Measurements from ENCODE around the gene WWOX. TPM values are rescaled to one million over a fixed set of nuclear protein-coding genes. Genes with fewer than 3 reads are reported as not detected.

WWOX gene
- total RNA-seq, 5 donors from 2014 or later (not counting 1 experiment from before 2014, with no cell fraction given): 21.2 to 26.0 (median 22.6) TPM

- H3K27ac ChIP-seq (ENCODE audit: low read length): peak overlapping the region; percentile 10
- H3K9me3 ChIP-seq: no peaks in the 10 kb centered on the region
- H3K4me3 Mint-ChIP-seq: no peak overlapping the region
- H3K27me3 Mint-ChIP-seq: no peaks in the 10 kb centered on the region
- H3K36me3 ChIP-seq (ENCODE audit: control insufficient read depth in 2 of 2, extremely low read depth in 1 of 2, insufficient read depth in 1 of 2, low read length in 1 of 2): no peaks in the 10 kb centered on the region
- peaks cover 0 to 4% (median 0%) of the 10 kb centered on the region in 3 donors for H3K9me3 Mint-ChIP-seq
- no peak overlapping the region for H3K4me3 ChIP-seq (ENCODE audit: control insufficient read depth in 1 of 2, extremely low read depth in 1 of 2, low read length in 1 of 2)
- H3K4me1 ChIP-seq (ENCODE audit: control insufficient read depth in 1 of 2, extremely low read depth in 1 of 2, insufficient read depth in 2 of 2, low read length in 2 of 2): peaks cover 10 to 42% of the 10 kb centered on the region in 2 experiments
- ChIA-PET CTCF (no interaction called here), POLR2A (no interaction called here)
- DNase-seq (no peak), ATAC-seq (replicated peaks in 1 of 4) (no peak)
- no peaks in the 10 kb centered on the region for H3K27me3 ChIP-seq (replicated peaks in 1 of 2; ENCODE audit: control insufficient read depth in 2 of 2, extremely low read depth in 1 of 2, insufficient read depth in 2 of 2, low read length in 1 of 2)
- H3K36me3 Mint-ChIP-seq: no peaks in the 10 kb centered on the region
- peaks cover 31 to 55% (median 49%) of the 10 kb centered on the region in 3 donors for H3K4me1 Mint-ChIP-seq
- 57% methylated on average over 1 of the region's 3 CpGs for WGBS (ENCODE audit: insufficient coverage)
- H3K27ac Mint-ChIP-seq: peak overlapping the region; percentile 53 to 65
Observed at GRCh38 chr16:78744796-78745107, 645.3 kb downstream of the WWOX start.

GRCh38 chr16:78745108-78746019 is 645.9 kb downstream of the WWOX start:
- no peaks in the 10 kb centered on the region for H3K27me3 Mint-ChIP-seq
- ATAC-seq (replicated peaks in 1 of 4) (no peak), DNase-seq (no peak)
- ChIA-PET CTCF (no interaction called here), POLR2A (no interaction called here)
- peak overlapping the region; percentile 10 for H3K27ac ChIP-seq (ENCODE audit: low read length)
- H3K9me3 ChIP-seq: no peaks in the 10 kb centered on the region
- no peaks in the 10 kb centered on the region for H3K27me3 ChIP-seq (replicated peaks in 1 of 2; ENCODE audit: control insufficient read depth in 2 of 2, extremely low read depth in 1 of 2, insufficient read depth in 2 of 2, low read length in 1 of 2)
- H3K4me3 ChIP-seq (ENCODE audit: control insufficient read depth in 1 of 2, extremely low read depth in 1 of 2, low read length in 1 of 2): no peak overlapping the region
- H3K36me3 Mint-ChIP-seq: no peaks in the 10 kb centered on the region
- peaks cover 35 to 59% (median 55%) of the 10 kb centered on the region in 3 donors for H3K4me1 Mint-ChIP-seq
- peaks cover 15 to 47% of the 10 kb centered on the region in 2 experiments for H3K4me1 ChIP-seq (ENCODE audit: control insufficient read depth in 1 of 2, extremely low read depth in 1 of 2, insufficient read depth in 2 of 2, low read length in 2 of 2)
- WGBS (ENCODE audit: insufficient coverage): 80% methylated on average over 2 of the region's 7 CpGs
- H3K27ac Mint-ChIP-seq: peak overlapping the region; percentile 53 to 65
- H3K9me3 Mint-ChIP-seq: peaks cover 0 to 4% (median 0%) of the 10 kb centered on the region in 3 donors
- no peaks in the 10 kb centered on the region for H3K36me3 ChIP-seq (ENCODE audit: control insufficient read depth in 2 of 2, extremely low read depth in 1 of 2, insufficient read depth in 1 of 2, low read length in 1 of 2)
- H3K4me3 Mint-ChIP-seq: no peak overlapping the region

GRCh38 chr16:78746718-78747117 is 647.3 kb downstream of the WWOX start:
- CTCF ChIA-PET: interaction anchor here in 1 of 2 donors (0.5 kb wide), 1 partner anchor 42 kb away, joined by 3 read pairs; no protein-coding TSS in a partner anchor
- H3K4me1 Mint-ChIP-seq: peaks cover 34 to 64% (median 55%) of the 10 kb centered on the region in 3 donors
- Histone ChIP-seq H3K9me3 (no peaks in the 10 kb centered on the region), H3K27me3 (replicated peaks in 1 of 2; ENCODE audit: control insufficient read depth in 2 of 2, extremely low read depth in 1 of 2, insufficient read depth in 2 of 2, low read length in 1 of 2) (no peaks in the 10 kb centered on the region), H3K4me3 (ENCODE audit: control insufficient read depth in 1 of 2, extremely low read depth in 1 of 2, low read length in 1 of 2) (no peak overlapping the region), H3K4me1 (ENCODE audit: control insufficient read depth in 1 of 2, extremely low read depth in 1 of 2, insufficient read depth in 2 of 2, low read length in 2 of 2) (peaks cover 15 to 47% of the 10 kb centered on the region in 2 experiments), H3K27ac (ENCODE audit: low read length) (no peak overlapping the region), H3K36me3 (ENCODE audit: control insufficient read depth in 2 of 2, extremely low read depth in 1 of 2, insufficient read depth in 1 of 2, low read length in 1 of 2) (no peaks in the 10 kb centered on the region)
- peaks cover 0 to 4% (median 0%) of the 10 kb centered on the region in 3 donors for H3K9me3 Mint-ChIP-seq
- 85% methylated on average over 1 of the region's 2 CpGs for WGBS (ENCODE audit: insufficient coverage)
- no peaks in the 10 kb centered on the region for H3K27me3 Mint-ChIP-seq
- no peak for DNase-seq
- H3K36me3 Mint-ChIP-seq: no peaks in the 10 kb centered on the region
- POLR2A ChIA-PET: no interaction called here
- no peak overlapping the region for H3K4me3 Mint-ChIP-seq
- ATAC-seq (replicated peaks in 1 of 4): no peak
- H3K27ac Mint-ChIP-seq: no peak overlapping the region

- H3K36me3 ChIP-seq (ENCODE audit: control insufficient read depth in 2 of 2, extremely low read depth in 1 of 2, insufficient read depth in 1 of 2, low read length in 1 of 2): no peaks in the 10 kb centered on the region
- no peak for ATAC-seq (replicated peaks in 1 of 4)
- H3K27me3 ChIP-seq (replicated peaks in 1 of 2; ENCODE audit: control insufficient read depth in 2 of 2, extremely low read depth in 1 of 2, insufficient read depth in 2 of 2, low read length in 1 of 2): no peaks in the 10 kb centered on the region
- Mint-ChIP-seq H3K9me3 (peaks cover 0 to 4% (median 0%) of the 10 kb centered on the region in 3 donors), H3K36me3 (no peaks in the 10 kb centered on the region), H3K27me3 (no peaks in the 10 kb centered on the region), H3K27ac (peak overlapping the region in 1 of 2 donors; percentile 92), H3K4me1 (peaks cover 18 to 48% (median 39%) of the 10 kb centered on the region in 3 donors), H3K4me3 (peak overlapping the region in 1 of 3 donors; percentile 49)
- ChIA-PET CTCF (interaction anchor here (0.5 to 0.7 kb wide), 2 partner anchors 13 to 42 kb away, joined by 3 to 4 read pairs; no protein-coding TSS in a partner anchor), POLR2A (interaction anchor here in 1 of 2 donors (0.5 kb wide), 1 partner anchor 429 kb away, joined by 3 read pairs; no protein-coding TSS in a partner anchor)
- no peak overlapping the region for H3K4me3 ChIP-seq (ENCODE audit: control insufficient read depth in 1 of 2, extremely low read depth in 1 of 2, low read length in 1 of 2)
- WGBS (ENCODE audit: insufficient coverage): 100% methylated on average over 2 of the region's 9 CpGs
- no peak for DNase-seq
- peaks cover 11 to 43% of the 10 kb centered on the region in 2 experiments for H3K4me1 ChIP-seq (ENCODE audit: control insufficient read depth in 1 of 2, extremely low read depth in 1 of 2, insufficient read depth in 2 of 2, low read length in 2 of 2)
- no peak overlapping the region for H3K27ac ChIP-seq (ENCODE audit: low read length)
- no peaks in the 10 kb centered on the region for H3K9me3 ChIP-seq
Observed at GRCh38 chr16:78748220-78748929, 648.9 kb downstream of the WWOX start.

- ChIA-PET CTCF (interaction anchor here in 1 of 2 donors (0.6 to 1.2 kb wide), 2 partner anchors 499 to 852 kb away, joined by 3 read pairs; no protein-coding TSS in a partner anchor), POLR2A (no interaction called here)
- H3K27me3 ChIP-seq (replicated peaks in 1 of 2; ENCODE audit: control insufficient read depth in 2 of 2, extremely low read depth in 1 of 2, insufficient read depth in 2 of 2, low read length in 1 of 2): no peaks in the 10 kb centered on the region
- Mint-ChIP-seq H3K27me3 (no peaks in the 10 kb centered on the region), H3K36me3 (no peaks in the 10 kb centered on the region), H3K9me3 (peaks cover 0 to 4% (median 0%) of the 10 kb centered on the region in 3 donors), H3K4me3 (peak overlapping the region; percentile 24 to 49 (median 42)), H3K27ac (peak overlapping the region; percentile 79 to 92), H3K4me1 (peaks cover 18 to 39% (median 31%) of the 10 kb centered on the region in 3 donors)
- no peak overlapping the region for H3K4me3 ChIP-seq (ENCODE audit: control insufficient read depth in 1 of 2, extremely low read depth in 1 of 2, low read length in 1 of 2)
- ATAC-seq (replicated peaks in 1 of 4): peak; percentile 55 to 88 (median 75)
- H3K27ac ChIP-seq (ENCODE audit: low read length): peak overlapping the region; percentile 42
- H3K9me3 ChIP-seq: no peaks in the 10 kb centered on the region
- no CpG with 5 or more reads among the region's 4 CpGs for WGBS (ENCODE audit: insufficient coverage)
- peaks cover 11 to 34% of the 10 kb centered on the region in 2 experiments for H3K4me1 ChIP-seq (ENCODE audit: control insufficient read depth in 1 of 2, extremely low read depth in 1 of 2, insufficient read depth in 2 of 2, low read length in 2 of 2)
- no peaks in the 10 kb centered on the region for H3K36me3 ChIP-seq (ENCODE audit: control insufficient read depth in 2 of 2, extremely low read depth in 1 of 2, insufficient read depth in 1 of 2, low read length in 1 of 2)
- peak in 1 of 35 experiments; percentile 52 for DNase-seq
Observed at GRCh38 chr16:78749745-78750268, 650.4 kb downstream of the WWOX start.

GRCh38 chr16:78750611-78751010 is 651.2 kb downstream of the WWOX start:
- Histone ChIP-seq H3K27me3 (replicated peaks in 1 of 2; ENCODE audit: control insufficient read depth in 2 of 2, extremely low read depth in 1 of 2, insufficient read depth in 2 of 2, low read length in 1 of 2) (no peaks in the 10 kb centered on the region), H3K36me3 (ENCODE audit: control insufficient read depth in 2 of 2, extremely low read depth in 1 of 2, insufficient read depth in 1 of 2, low read length in 1 of 2) (no peaks in the 10 kb centered on the region), H3K27ac (ENCODE audit: low read length) (peak overlapping the region; percentile 42), H3K9me3 (no peaks in the 10 kb centered on the region), H3K4me3 (ENCODE audit: control insufficient read depth in 1 of 2, extremely low read depth in 1 of 2, low read length in 1 of 2) (no peak overlapping the region), H3K4me1 (ENCODE audit: control insufficient read depth in 1 of 2, extremely low read depth in 1 of 2, insufficient read depth in 2 of 2, low read length in 2 of 2) (peaks cover 11 to 34% of the 10 kb centered on the region in 2 experiments)
- POLR2A ChIA-PET: no interaction called here
- ATAC-seq (replicated peaks in 1 of 4): no peak
- peak overlapping the region; percentile 77 to 78 for H3K27ac Mint-ChIP-seq
- H3K9me3 Mint-ChIP-seq: peaks cover 0 to 4% (median 0%) of the 10 kb centered on the region in 3 donors
- WGBS (ENCODE audit: insufficient coverage): 100% methylated on average over 2 of the region's 8 CpGs
- peak overlapping the region in 1 of 3 donors; percentile 7 for H3K4me3 Mint-ChIP-seq
- H3K27me3 Mint-ChIP-seq: no peaks in the 10 kb centered on the region
- peaks cover 18 to 35% (median 26%) of the 10 kb centered on the region in 3 donors for H3K4me1 Mint-ChIP-seq
- no peaks in the 10 kb centered on the region for H3K36me3 Mint-ChIP-seq
- CTCF ChIA-PET: no interaction called here
- DNase-seq: no peak
